GM21619 (cell line): Measurements from ENCODE around the gene MLPH.
"Not testable (repeated sequence)": the region's sequence is repeated elsewhere in the genome, so short reads cannot be mapped to it uniquely, and the experiment has no call there.

Experiments used
- ATAC-seq: cut with Tn5 transposase; IDR thresholded peaks from one replicate; pipeline ENCODE4 v1.9.1; 2021; ENCODE audit not compliant: unreplicated experiment

The MLPH gene

GRCh38 chr2:237456200-237456843, 30.7 kb upstream of the MLPH start:
- ATAC-seq, result no peak

DNA sequence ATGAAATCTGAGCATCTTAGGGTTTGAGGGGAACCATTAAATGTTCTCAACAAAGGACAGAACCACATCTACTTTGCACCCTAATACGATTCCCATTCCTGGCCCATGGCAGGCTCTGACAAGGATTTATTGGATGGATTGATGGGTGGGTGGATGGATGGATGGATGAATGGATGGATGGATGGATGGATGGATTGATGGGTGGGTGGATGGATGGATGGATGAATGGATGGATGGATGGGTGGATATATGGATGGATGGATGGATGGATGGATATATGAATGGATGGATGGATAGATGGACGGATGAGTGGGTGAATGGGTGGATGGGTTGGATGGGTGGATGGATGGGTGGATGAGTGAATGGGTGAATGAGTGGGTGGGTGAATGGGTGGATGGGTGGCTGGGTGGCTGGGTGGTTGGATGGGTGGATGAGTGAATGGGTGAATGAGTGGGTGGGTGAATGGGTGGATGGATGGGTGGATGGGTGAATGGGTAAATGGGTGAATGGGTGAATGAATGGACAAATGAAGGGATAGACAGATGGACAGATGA, 29.6 kb upstream of the MLPH start:
- no peak for ATAC-seq

- ATAC-seq, result no peak
These were observed 28.5 kb upstream of the MLPH start for GRCh38 chr2:237458519-237458918.

- no peak for ATAC-seq
These were observed 27.8 kb upstream of the MLPH start for GRCh38 chr2:237459226-237459625.

DNA sequence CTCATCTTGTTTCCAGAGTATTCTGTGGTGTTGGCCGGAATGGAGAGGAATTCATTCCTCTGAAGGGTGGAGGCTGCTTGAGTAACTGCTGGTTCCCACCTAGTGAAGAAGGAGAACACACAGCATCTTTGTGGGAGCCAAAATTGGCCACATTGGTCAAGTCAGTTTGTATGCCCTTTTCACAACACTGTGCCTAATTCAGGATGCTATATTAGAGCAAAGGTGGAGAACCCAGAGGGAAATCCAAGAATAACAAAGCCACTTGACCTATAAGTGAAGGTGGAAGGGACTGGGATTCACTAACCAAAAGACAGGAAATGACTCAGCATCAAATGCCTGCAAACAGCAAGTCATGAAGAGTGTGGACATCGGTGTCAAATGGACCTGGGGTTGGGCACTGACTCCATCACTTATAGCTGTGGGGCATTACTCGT, 27.3 kb upstream of the MLPH start:
- ATAC-seq, result no peak

DNA sequence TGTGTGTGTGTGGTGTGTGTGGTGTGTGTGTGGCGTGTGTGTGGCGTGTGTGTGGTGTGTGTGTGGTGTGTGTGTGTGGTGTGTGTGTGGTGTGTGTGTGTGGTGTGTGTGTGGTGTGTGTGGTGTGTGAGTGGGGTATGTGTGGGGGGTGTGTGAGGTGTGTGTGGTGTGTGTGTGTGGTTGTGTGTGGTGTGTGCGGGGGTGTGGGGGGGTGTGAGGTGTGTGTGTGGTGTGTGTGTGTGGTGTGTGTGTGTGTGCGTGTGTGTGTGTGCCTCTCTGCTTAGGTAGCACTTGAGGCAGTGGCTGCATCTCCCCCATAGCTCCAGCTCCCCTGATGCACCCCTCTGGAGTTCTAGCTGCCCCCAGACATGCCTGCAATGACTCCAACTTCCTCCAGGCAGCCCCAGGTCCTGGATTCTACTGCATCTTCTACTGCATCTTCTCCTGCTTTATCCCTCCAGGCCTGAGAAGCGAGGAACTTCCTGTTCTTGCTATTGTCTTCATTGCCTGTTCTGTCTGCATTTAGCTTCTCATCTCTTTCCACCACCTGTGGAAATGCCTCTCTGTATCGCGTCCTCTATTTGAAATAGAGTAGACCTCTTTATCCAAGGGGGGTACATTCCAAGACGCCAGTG, 22.2 kb upstream of the MLPH start:
- ATAC-seq, result no peak

GRCh38 chr2:237465515-237466148, 21.4 kb upstream of the MLPH start:
- no peak for ATAC-seq

- ATAC-seq, result no peak
These were observed 20.8 kb upstream of the MLPH start for GRCh38 chr2:237466211-237466610.

DNA sequence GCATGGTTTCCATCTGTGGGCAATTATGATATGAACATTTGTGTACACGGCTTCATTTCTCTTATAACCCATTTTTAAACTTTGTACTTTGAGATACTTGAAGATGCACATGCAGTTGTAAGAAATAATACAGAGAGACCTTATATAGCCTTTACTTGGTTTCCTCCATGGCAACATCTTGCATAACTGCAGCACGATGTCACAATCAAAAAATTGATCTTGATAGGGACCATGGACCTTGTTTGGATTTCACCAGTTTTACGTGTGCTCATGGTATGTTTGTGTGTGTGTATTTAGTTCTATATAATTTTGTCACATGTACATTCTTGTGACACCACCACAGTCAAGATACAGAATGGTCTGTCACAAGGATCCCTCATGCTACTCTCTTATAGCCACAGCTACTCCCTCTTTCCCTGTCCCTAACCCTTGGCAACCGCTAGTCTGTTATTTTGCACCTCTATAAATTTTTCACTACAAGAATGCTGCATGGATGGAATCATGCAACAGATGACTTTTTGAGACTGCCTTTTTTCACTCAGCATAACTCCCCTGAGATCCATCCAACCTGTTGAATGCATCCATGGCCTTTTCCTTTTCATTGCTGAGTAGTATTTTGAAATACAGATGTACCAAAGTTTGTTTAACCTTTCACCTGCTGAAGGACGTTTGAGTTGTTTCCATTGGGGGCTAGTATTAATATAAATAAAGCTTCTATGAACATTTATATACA, 19.4 kb upstream of the MLPH start:
- no peak for ATAC-seq

DNA sequence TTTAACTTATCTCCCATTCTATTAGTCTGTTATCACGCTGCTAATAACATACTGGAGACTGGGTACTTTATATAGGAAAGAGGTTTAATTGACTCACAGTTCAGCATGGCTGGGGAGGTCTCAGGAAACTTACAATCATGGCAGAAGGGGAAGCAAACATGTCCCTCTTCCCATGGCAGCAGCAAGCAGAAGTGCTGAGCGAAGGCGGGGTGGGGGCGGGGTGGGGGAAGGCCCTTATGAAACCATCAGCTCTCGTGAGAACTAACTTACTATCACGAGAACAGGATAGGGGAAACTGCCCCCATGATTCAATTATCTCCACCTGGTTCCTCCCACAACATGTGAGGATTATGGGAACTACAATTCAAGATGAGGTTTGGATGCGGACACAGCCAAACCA, 17.6 kb upstream of the MLPH start:
- ATAC-seq, result not testable (repeated sequence)

GRCh38 chr2:237469849-237470248, 17.2 kb upstream of the MLPH start:
- no peak for ATAC-seq

- no peak for ATAC-seq
These were observed 16.1 kb upstream of the MLPH start for GRCh38 chr2:237470914-237471313.

- ATAC-seq, result no peak
These were observed 15.4 kb upstream of the MLPH start for GRCh38 chr2:237471438-237472186.

- no peak for ATAC-seq
These were observed 14.8 kb upstream of the MLPH start for GRCh38 chr2:237472187-237472712.

- ATAC-seq, result no peak
These were observed 13.9 kb upstream of the MLPH start for GRCh38 chr2:237472909-237473877.

DNA sequence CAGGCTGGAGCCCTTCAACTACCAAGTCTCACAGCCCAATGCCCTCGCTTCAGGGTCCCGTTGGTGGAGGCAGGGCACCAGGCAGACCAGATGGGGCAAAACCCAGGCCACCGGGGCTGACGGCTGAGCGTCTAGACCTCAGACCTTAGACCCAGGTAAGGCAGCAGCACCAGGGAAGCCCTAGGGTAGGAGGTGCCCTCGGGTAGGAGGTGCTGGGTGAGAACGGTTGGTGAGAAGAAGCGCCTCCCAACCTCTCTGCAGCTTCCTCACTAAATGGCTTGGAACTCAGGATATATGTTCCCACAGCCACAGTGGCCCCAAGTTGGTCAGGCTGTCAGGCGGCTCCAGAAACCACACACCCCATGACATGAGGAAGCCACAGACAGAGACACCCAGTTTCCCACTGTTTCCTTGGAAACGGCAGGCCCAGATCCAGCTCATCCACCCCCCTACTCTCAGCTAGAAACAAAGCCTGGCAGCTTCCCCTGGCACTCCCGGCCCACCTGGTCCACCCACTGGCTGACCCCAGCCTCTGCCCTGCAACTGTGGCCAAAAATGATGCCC, 13.1 kb upstream of the MLPH start:
- ATAC-seq, result no peak

- ATAC-seq, result no peak
These were observed 12.6 kb upstream of the MLPH start for GRCh38 chr2:237474442-237474911.

GRCh38 chr2:237474931-237475703, 11.9 kb upstream of the MLPH start:
- peak; percentile 85 for ATAC-seq
